Measurements from ENCODE around the gene BIRC3. TPM values are rescaled to one million over a fixed set of nuclear protein-coding genes. Genes with fewer than 3 reads are reported as not detected.

Gene BIRC3
- polyA plus RNA-seq, 6 donors from 2014 or later, result 181 to 263 (median 232) TPM

Other genes starting within 250 kb of the BIRC3 start
- gene YAP1, start 207.0 kb upstream of the BIRC3 start, polyA plus RNA-seq (ENCODE audit: low read depth in 6 of 6), result not detected
- 10 to 100 TPM; 28.2 to 43.9 (median 35.6) TPM for gene BIRC2, start 29.7 kb downstream of the BIRC3 start, polyA plus RNA-seq (ENCODE audit: low read depth in 6 of 6)
- 100 to 1,000 TPM; 429 to 518 (median 477) TPM for gene TMEM123, start 135.3 kb downstream of the BIRC3 start, polyA plus RNA-seq (ENCODE audit: low read depth in 6 of 6)
- under 1 TPM in 2 of 6 donors, not detected in 4; 0.32 to 0.36 TPM for gene MMP7, start 213.3 kb downstream of the BIRC3 start, polyA plus RNA-seq (ENCODE audit: low read depth in 6 of 6)